Measurements from ENCODE around the gene GTF3C4. TPM values are rescaled to one million over a fixed set of nuclear protein-coding genes. Genes with fewer than 3 reads are reported as not detected.
A peak's percentile ranks its signal among the peaks of the same experiment; 100 is the strongest.

The GTF3C4 gene, protein sequence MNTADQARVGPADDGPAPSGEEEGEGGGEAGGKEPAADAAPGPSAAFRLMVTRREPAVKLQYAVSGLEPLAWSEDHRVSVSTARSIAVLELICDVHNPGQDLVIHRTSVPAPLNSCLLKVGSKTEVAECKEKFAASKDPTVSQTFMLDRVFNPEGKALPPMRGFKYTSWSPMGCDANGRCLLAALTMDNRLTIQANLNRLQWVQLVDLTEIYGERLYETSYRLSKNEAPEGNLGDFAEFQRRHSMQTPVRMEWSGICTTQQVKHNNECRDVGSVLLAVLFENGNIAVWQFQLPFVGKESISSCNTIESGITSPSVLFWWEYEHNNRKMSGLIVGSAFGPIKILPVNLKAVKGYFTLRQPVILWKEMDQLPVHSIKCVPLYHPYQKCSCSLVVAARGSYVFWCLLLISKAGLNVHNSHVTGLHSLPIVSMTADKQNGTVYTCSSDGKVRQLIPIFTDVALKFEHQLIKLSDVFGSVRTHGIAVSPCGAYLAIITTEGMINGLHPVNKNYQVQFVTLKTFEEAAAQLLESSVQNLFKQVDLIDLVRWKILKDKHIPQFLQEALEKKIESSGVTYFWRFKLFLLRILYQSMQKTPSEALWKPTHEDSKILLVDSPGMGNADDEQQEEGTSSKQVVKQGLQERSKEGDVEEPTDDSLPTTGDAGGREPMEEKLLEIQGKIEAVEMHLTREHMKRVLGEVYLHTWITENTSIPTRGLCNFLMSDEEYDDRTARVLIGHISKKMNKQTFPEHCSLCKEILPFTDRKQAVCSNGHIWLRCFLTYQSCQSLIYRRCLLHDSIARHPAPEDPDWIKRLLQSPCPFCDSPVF
- polyA plus RNA-seq = 10 to 100 TPM in 1 of 4 donors, 1 to 10 TPM in 3; 1.6 to 13.8 (median 3.4) TPM
- long read RNA-seq, donor 1, full-length matches to known transcripts = 4 of 9 reads
- long read RNA-seq, donor 1, partial matches to known transcripts = 5 of 9 reads
- long read RNA-seq, donor 1, other reads (novel, unspliced or antisense) = 0 of 9 reads
- long read RNA-seq, donor 2 = 0 reads
- long read RNA-seq, donor 3, full-length matches to known transcripts = 1 of 11 reads
- long read RNA-seq, donor 3, partial matches to known transcripts = 10 of 11 reads
- long read RNA-seq, donor 3, other reads (novel, unspliced or antisense) = 0 of 11 reads
- long read RNA-seq, donor 4 = 0 reads
- long read RNA-seq, donor 5 = 0 reads
- long read RNA-seq, donor 6, full-length matches to known transcripts = 2 of 8 reads
- long read RNA-seq, donor 6, partial matches to known transcripts = 6 of 8 reads
- long read RNA-seq, donor 6, other reads (novel, unspliced or antisense) = 0 of 8 reads
- long read RNA-seq, donor 7 = 0 reads
- long read RNA-seq, donor 8 = 0 reads
- long read RNA-seq, donor 9 = 0 reads
- long read RNA-seq, donor 10, full-length matches to known transcripts = 1 of 8 reads
- long read RNA-seq, donor 10, partial matches to known transcripts = 7 of 8 reads
- long read RNA-seq, donor 10, other reads (novel, unspliced or antisense) = 0 of 8 reads

DNA sequence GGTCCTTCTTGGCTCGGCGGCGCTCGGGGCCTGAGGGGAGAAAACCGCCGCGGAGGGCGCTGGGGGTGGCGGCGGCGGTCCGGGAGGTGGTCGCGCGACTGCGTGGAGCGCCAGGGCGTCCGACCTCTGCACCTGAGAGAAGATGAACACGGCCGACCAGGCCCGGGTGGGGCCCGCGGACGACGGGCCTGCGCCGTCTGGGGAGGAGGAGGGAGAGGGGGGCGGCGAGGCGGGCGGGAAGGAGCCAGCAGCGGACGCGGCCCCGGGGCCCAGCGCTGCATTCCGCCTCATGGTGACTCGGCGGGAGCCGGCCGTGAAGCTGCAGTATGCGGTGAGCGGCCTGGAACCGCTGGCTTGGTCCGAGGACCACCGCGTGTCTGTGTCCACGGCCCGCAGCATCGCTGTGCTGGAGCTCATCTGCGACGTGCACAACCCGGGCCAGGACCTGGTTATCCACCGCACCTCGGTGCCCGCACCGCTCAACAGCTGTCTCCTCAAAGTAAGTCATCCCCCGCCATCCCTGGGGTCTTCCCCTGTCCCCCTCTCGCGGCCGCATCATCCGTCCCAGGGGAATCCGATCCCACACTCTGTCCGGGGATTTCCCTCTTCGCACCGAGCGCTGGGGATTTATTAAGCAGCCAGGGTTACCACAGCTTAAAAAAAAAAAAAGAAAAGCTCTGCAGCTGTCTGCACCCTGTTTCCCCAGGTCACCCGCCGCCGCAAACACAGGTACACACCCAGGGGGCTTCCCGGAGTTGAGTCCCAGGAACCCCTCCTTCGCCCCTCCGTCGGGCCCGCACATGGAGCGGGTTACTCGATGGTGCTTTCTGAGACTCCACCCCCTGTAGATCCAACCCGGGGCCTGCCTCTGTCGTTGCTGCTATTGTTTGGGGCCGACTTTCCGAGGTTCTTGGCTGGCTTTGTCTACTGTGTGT lies at the start of gene GTF3C4:
Gene GTF3C4, plus strand, starts transcription at position 8 of the 935 bp plus-strand sequence. Its CDS starts 135 bp downstream, at position 143.
- no peaks in the 10 kb centered on the region for H3K36me3 ChIP-seq (ENCODE audit: control insufficient read depth in 3 of 3, insufficient read depth in 2 of 3, low read depth in 1 of 3, low read length in 3 of 3)
- no peaks in the 10 kb centered on the region for H3K9me3 ChIP-seq (ENCODE audit: control insufficient read depth in 2 of 2, insufficient read depth in 1 of 2, low read depth in 1 of 2, low read length in 1 of 2)
- H3K4me3 ChIP-seq (ENCODE audit: low read depth in 1 of 3, low read length in 3 of 3) = peak within 1 kb of the TSS; percentile 84 to 100 (median 97)
- no peak for FAIRE-seq
- peaks cover 0 to 12% (median 0%) of the 10 kb centered on the region in 3 donors for H3K4me1 ChIP-seq (ENCODE audit: control insufficient read depth in 3 of 3, insufficient read depth in 2 of 3, low read depth in 1 of 3, low read length in 2 of 3)
- H3K27me3 ChIP-seq (ENCODE audit: control insufficient read depth in 3 of 3, insufficient read depth in 3 of 3, low read length in 3 of 3) = no peaks in the 10 kb centered on the region
- 0% methylated on average over 56 to 82 of the region's 82 CpGs for WGBS, 3 donors
- H3K27ac ChIP-seq (ENCODE audit: low read depth in 1 of 3, low read length in 2 of 3) = peak within 1 kb of the TSS; percentile 84 to 99 (median 95)
- peak; percentile 14 to 35 for DNase-seq

DNA sequence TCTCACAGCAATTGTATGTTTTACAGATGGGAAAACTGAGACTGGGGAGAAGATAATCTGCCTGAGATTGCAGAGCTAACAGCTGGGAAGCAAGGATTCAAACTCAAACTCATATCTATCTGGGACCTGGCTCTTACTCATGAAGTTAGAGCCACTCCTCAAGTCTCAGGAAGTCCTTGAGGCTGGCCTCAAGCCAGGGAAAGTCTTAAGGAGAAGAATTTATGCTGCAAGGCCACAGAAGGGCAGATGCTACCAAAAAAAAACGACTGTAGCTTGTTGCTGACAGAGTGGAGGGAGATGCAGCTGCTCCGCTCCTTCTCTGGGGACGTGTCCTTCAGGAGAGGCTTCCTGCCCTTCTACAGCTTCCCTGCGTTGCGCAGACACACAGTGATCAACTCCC lies 48.1 kb upstream of the GTF3C4 start:
- Histone ChIP-seq H3K4me1 (ENCODE audit: control insufficient read depth in 3 of 3, insufficient read depth in 2 of 3, low read depth in 1 of 3, low read length in 2 of 3) (no peaks in the 10 kb centered on the region), H3K27ac (ENCODE audit: low read depth in 1 of 3, low read length in 2 of 3) (no peak overlapping the region), H3K27me3 (ENCODE audit: control insufficient read depth in 3 of 3, insufficient read depth in 3 of 3, low read length in 3 of 3) (no peaks in the 10 kb centered on the region), H3K9me3 (ENCODE audit: control insufficient read depth in 2 of 2, insufficient read depth in 1 of 2, low read depth in 1 of 2, low read length in 1 of 2) (no peaks in the 10 kb centered on the region), H3K4me3 (ENCODE audit: low read depth in 1 of 3, low read length in 3 of 3) (no peak overlapping the region), H3K36me3 (ENCODE audit: control insufficient read depth in 3 of 3, insufficient read depth in 2 of 3, low read depth in 1 of 3, low read length in 3 of 3) (peaks cover 2 to 34% (median 4%) of the 10 kb centered on the region in 3 donors)
- FAIRE-seq (no peak), DNase-seq (peak in 1 of 2 donors; percentile 5)
- WGBS, 3 donors = 68 to 84% (median 74%) methylated on average over 5 of the region's 5 CpGs

GRCh38 chr9:132626285-132626684 lies 44.0 kb upstream of the GTF3C4 start:
- Histone ChIP-seq H3K4me1 (ENCODE audit: control insufficient read depth in 3 of 3, insufficient read depth in 2 of 3, low read depth in 1 of 3, low read length in 2 of 3) (no peaks in the 10 kb centered on the region), H3K27ac (ENCODE audit: low read depth in 1 of 3, low read length in 2 of 3) (no peak overlapping the region), H3K36me3 (ENCODE audit: control insufficient read depth in 3 of 3, insufficient read depth in 2 of 3, low read depth in 1 of 3, low read length in 3 of 3) (peaks cover 12 to 50% (median 12%) of the 10 kb centered on the region in 3 donors), H3K4me3 (ENCODE audit: low read depth in 1 of 3, low read length in 3 of 3) (no peak overlapping the region), H3K27me3 (ENCODE audit: control insufficient read depth in 3 of 3, insufficient read depth in 3 of 3, low read length in 3 of 3) (no peaks in the 10 kb centered on the region), H3K9me3 (ENCODE audit: control insufficient read depth in 2 of 2, insufficient read depth in 1 of 2, low read depth in 1 of 2, low read length in 1 of 2) (no peaks in the 10 kb centered on the region)
- WGBS, 3 donors = 89 to 97% (median 91%) methylated on average over 5 of the region's 5 CpGs
- FAIRE-seq (no peak), DNase-seq (no peak)

- Histone ChIP-seq H3K9me3 (ENCODE audit: control insufficient read depth in 2 of 2, insufficient read depth in 1 of 2, low read depth in 1 of 2, low read length in 1 of 2) (no peaks in the 10 kb centered on the region), H3K27ac (ENCODE audit: low read depth in 1 of 3, low read length in 2 of 3) (no peak overlapping the region), H3K27me3 (ENCODE audit: control insufficient read depth in 3 of 3, insufficient read depth in 3 of 3, low read length in 3 of 3) (no peaks in the 10 kb centered on the region), H3K4me1 (ENCODE audit: control insufficient read depth in 3 of 3, insufficient read depth in 2 of 3, low read depth in 1 of 3, low read length in 2 of 3) (no peaks in the 10 kb centered on the region), H3K36me3 (ENCODE audit: control insufficient read depth in 3 of 3, insufficient read depth in 2 of 3, low read depth in 1 of 3, low read length in 3 of 3) (peaks cover 12 to 52% (median 12%) of the 10 kb centered on the region in 3 donors), H3K4me3 (ENCODE audit: low read depth in 1 of 3, low read length in 3 of 3) (no peak overlapping the region)
- DNase-seq (peak in 1 of 2 donors; percentile 8), FAIRE-seq (no peak)
- WGBS, 3 donors = 76 to 80% (median 76%) methylated on average over 7 of the region's 7 CpGs
Measured at GRCh38 chr9:132627106-132627505, 43.2 kb upstream of the GTF3C4 start.

GRCh38 chr9:132627594-132627993 lies 42.7 kb upstream of the GTF3C4 start:
- no peak for FAIRE-seq
- peaks cover 12 to 48% (median 12%) of the 10 kb centered on the region in 3 donors for H3K36me3 ChIP-seq (ENCODE audit: control insufficient read depth in 3 of 3, insufficient read depth in 2 of 3, low read depth in 1 of 3, low read length in 3 of 3)

GRCh38 chr9:132628746-132629145 lies 41.5 kb upstream of the GTF3C4 start:
- FAIRE-seq (no peak), DNase-seq (no peak)
- 91 to 96% (median 93%) methylated on average over 8 of the region's 8 CpGs for WGBS, 3 donors
- Histone ChIP-seq H3K36me3 (ENCODE audit: control insufficient read depth in 3 of 3, insufficient read depth in 2 of 3, low read depth in 1 of 3, low read length in 3 of 3) (peaks cover 12 to 41% (median 12%) of the 10 kb centered on the region in 3 donors), H3K27ac (ENCODE audit: low read depth in 1 of 3, low read length in 2 of 3) (no peak overlapping the region), H3K9me3 (ENCODE audit: control insufficient read depth in 2 of 2, insufficient read depth in 1 of 2, low read depth in 1 of 2, low read length in 1 of 2) (no peaks in the 10 kb centered on the region), H3K4me1 (ENCODE audit: control insufficient read depth in 3 of 3, insufficient read depth in 2 of 3, low read depth in 1 of 3, low read length in 2 of 3) (no peaks in the 10 kb centered on the region), H3K27me3 (ENCODE audit: control insufficient read depth in 3 of 3, insufficient read depth in 3 of 3, low read length in 3 of 3) (no peaks in the 10 kb centered on the region), H3K4me3 (ENCODE audit: low read depth in 1 of 3, low read length in 3 of 3) (no peak overlapping the region)

More at GRCh38 chr9:132627594-132627993, 42.7 kb upstream of the GTF3C4 start:
- no peak for DNase-seq
- Histone ChIP-seq H3K4me3 (ENCODE audit: low read depth in 1 of 3, low read length in 3 of 3) (no peak overlapping the region), H3K9me3 (ENCODE audit: control insufficient read depth in 2 of 2, insufficient read depth in 1 of 2, low read depth in 1 of 2, low read length in 1 of 2) (no peaks in the 10 kb centered on the region), H3K27ac (ENCODE audit: low read depth in 1 of 3, low read length in 2 of 3) (no peak overlapping the region), H3K4me1 (ENCODE audit: control insufficient read depth in 3 of 3, insufficient read depth in 2 of 3, low read depth in 1 of 3, low read length in 2 of 3) (no peaks in the 10 kb centered on the region), H3K27me3 (ENCODE audit: control insufficient read depth in 3 of 3, insufficient read depth in 3 of 3, low read length in 3 of 3) (no peaks in the 10 kb centered on the region)
- 93 to 97% (median 97%) methylated on average over 11 of the region's 11 CpGs for WGBS, 3 donors

GRCh38 chr9:132630116-132630515 lies 40.1 kb upstream of the GTF3C4 start:
- Histone ChIP-seq H3K36me3 (ENCODE audit: control insufficient read depth in 3 of 3, insufficient read depth in 2 of 3, low read depth in 1 of 3, low read length in 3 of 3) (peaks cover 12 to 41% (median 12%) of the 10 kb centered on the region in 3 donors), H3K4me1 (ENCODE audit: control insufficient read depth in 3 of 3, insufficient read depth in 2 of 3, low read depth in 1 of 3, low read length in 2 of 3) (no peaks in the 10 kb centered on the region), H3K27ac (ENCODE audit: low read depth in 1 of 3, low read length in 2 of 3) (no peak overlapping the region), H3K9me3 (ENCODE audit: control insufficient read depth in 2 of 2, insufficient read depth in 1 of 2, low read depth in 1 of 2, low read length in 1 of 2) (no peaks in the 10 kb centered on the region), H3K27me3 (ENCODE audit: control insufficient read depth in 3 of 3, insufficient read depth in 3 of 3, low read length in 3 of 3) (no peaks in the 10 kb centered on the region), H3K4me3 (ENCODE audit: low read depth in 1 of 3, low read length in 3 of 3) (no peak overlapping the region)
- no peak for DNase-seq
- WGBS, 3 donors = 93 to 94% (median 93%) methylated on average over 9 of the region's 9 CpGs
- no peak for FAIRE-seq
